ENCODE data around the gene GDPD4.

GDPD4 gene

GRCh38 chr11:77171254-77171653, 130.2 kb downstream of the GDPD4 start:
- no peak for TF ChIP-seq CTCF (IDR thresholded peaks at IDR 0.05; ENCODE audit: borderline replicate concordance, control extremely low read depth, extremely low read depth, insufficient read depth, missing control alignments)
- DNase-seq (ENCODE audit: low spot score) = no peak
- in situ Hi-C loops (cut with MboI; ENCODE audit: low sequenced_read_pairs, unreplicated experiment) = no loop called here

DNA sequence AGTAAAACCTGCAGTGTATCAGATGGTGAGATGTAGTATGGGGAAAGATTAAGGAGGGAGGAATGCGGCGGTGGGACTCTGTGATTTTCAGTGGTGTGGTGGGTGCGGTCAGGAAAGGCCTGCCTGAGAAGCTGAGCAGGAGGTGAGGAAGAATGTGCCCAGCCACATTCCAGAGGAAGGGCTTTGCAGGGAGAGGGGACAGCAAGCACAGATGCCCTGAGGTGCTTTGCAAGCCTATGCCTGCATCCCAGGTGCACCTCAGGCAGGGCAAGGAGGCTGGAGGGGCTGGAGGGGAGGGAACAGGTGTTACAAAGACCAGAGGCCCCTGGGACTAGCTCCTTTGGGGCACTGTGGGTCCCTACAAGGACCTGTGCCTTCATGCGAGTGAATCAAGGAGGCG, 131.4 kb downstream of the GDPD4 start:
- DNase-seq (ENCODE audit: low spot score) = no peak
- in situ Hi-C loops (cut with MboI; ENCODE audit: low sequenced_read_pairs, unreplicated experiment) = no loop called here
- no peak for TF ChIP-seq CTCF (IDR thresholded peaks at IDR 0.05; ENCODE audit: borderline replicate concordance, control extremely low read depth, extremely low read depth, insufficient read depth, missing control alignments)

GRCh38 chr11:77167791-77168190, 133.7 kb downstream of the GDPD4 start:
- DNase-seq (ENCODE audit: low spot score) = no peak
- in situ Hi-C loops (cut with MboI; ENCODE audit: low sequenced_read_pairs, unreplicated experiment) = no loop called here
- no peak for TF ChIP-seq CTCF (IDR thresholded peaks at IDR 0.05; ENCODE audit: borderline replicate concordance, control extremely low read depth, extremely low read depth, insufficient read depth, missing control alignments)

DNA sequence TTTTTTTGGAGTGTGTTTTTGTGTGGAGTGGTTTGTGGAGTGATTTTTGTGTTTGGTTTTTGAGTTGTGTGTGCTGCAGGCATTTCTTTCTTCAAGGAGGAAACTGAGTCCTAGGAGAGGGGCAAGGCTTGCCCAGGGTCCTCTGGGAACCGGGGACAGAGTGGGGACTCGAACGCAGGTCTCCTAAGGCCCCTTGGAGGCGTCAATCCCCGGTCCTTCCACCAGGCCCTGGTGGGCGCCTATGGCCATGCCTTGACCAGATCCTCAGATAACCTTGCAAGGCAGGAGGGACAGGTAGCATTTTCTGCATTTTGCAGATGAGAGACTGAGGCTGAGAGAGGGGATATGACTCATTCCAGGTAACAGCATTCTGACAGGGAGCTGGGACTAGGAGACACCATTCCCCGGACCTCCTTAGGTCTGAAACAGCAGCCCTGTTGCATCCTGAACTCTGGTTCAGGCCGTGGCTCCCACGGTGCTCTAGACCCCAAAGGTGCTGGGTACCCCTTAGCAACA, 134.3 kb downstream of the GDPD4 start:
- no peak for DNase-seq (ENCODE audit: low spot score)
- in situ Hi-C loops (cut with MboI; ENCODE audit: low sequenced_read_pairs, unreplicated experiment) = no loop called here
- no peak for TF ChIP-seq CTCF (IDR thresholded peaks at IDR 0.05; ENCODE audit: borderline replicate concordance, control extremely low read depth, extremely low read depth, insufficient read depth, missing control alignments)
